Caco-2 (cell line): ENCODE data around the gene RNF166. TPM values are rescaled to one million over a fixed set of nuclear protein-coding genes. Genes with fewer than 3 reads are reported as not detected.

Experiments
- BruUV-seq: library from RNA; stranded (reverse); fragments of 400-500 nt; replicated peaks from 2 replicates; lab custom pipeline; 2021; lab: Mats Ljungman, UMichigan
- CTCF ChIA-PET: fragments of 300-600 bp; sonication (Branson Sonifier 250); formaldehyde crosslinking; loops from one replicate; lab custom pipeline; 2022; ENCODE audit warnings: antibody characterized with exemption; lab: Charles Lee
- POLR2A ChIA-PET: fragments of 300-600 bp; sonication (Branson Sonifier 250); formaldehyde crosslinking; loops from one replicate; lab custom pipeline; 2022; ENCODE audit warnings: antibody characterized with exemption; lab: Charles Lee
- DNase-seq, 2 experiments: peaks; one replicate each; pipeline versions ENCODE4 v3.0.0 to v3.0.0-alpha.2; 2020 to 2022
- H3K27me3 ChIP-seq: replicated peaks from 2 replicates; pipeline ENCODE4 v1.6.0; 2011; ENCODE audit warnings: low read length; ENCODE audit not compliant: control insufficient read depth, insufficient read depth
- H3K36me3 ChIP-seq: 2 replicates; pipeline ENCODE4 v1.5.1; 2011; ENCODE audit warnings: low read length; ENCODE audit not compliant: control insufficient read depth, insufficient read depth
- H3K4me1 ChIP-seq: fragments of 250-450 bp; sonication (Bioruptor Pico); 2 replicates; pipeline ENCODE4 v1.5.1; 2020; ENCODE audit warnings: mild to moderate bottlenecking
- H3K4me3 ChIP-seq: 2 replicates; pipeline ENCODE4 v1.5.1; 2011; ENCODE audit warnings: low read depth, mild to moderate bottlenecking, control low read depth, low read length
- H3K9me3 ChIP-seq: fragments of 250-450 bp; sonication (Bioruptor Pico); 2 replicates; pipeline ENCODE4 v1.5.1; 2020; ENCODE audit warnings: mild to moderate bottlenecking, moderate library complexity
- H3K27ac Mint-ChIP-seq: one replicate; pipeline ENCODE4 v1.8.0; 2022; ENCODE audit warnings: mixed read lengths; ENCODE audit not compliant: unreplicated experiment
- H3K27me3 Mint-ChIP-seq: one replicate; pipeline ENCODE4 v1.8.0; 2022; ENCODE audit warnings: mixed read lengths; ENCODE audit not compliant: insufficient read depth, unreplicated experiment
- H3K36me3 Mint-ChIP-seq: one replicate; pipeline ENCODE4 v1.8.0; 2022; ENCODE audit warnings: mild to moderate bottlenecking, mixed read lengths; ENCODE audit not compliant: insufficient read depth, unreplicated experiment
- H3K4me1 Mint-ChIP-seq: one replicate; pipeline ENCODE4 v1.8.0; 2022; ENCODE audit warnings: low read depth, mixed read lengths; ENCODE audit not compliant: unreplicated experiment
- H3K4me3 Mint-ChIP-seq: one replicate; pipeline ENCODE4 v1.8.0; 2022; ENCODE audit warnings: mild to moderate bottlenecking, moderate library complexity, mixed read lengths; ENCODE audit not compliant: unreplicated experiment
- H3K9me3 Mint-ChIP-seq: one replicate; pipeline ENCODE4 v1.8.0; 2022; ENCODE audit warnings: mixed read lengths; ENCODE audit not compliant: unreplicated experiment
- CTCF ChIP-seq, 2 experiments: fragments of 200-600 bp in 1 of 2; IDR thresholded peaks; 1 replicate in 1 of 2; 2 replicates in 1 of 2; pipeline versions ENCODE4 v1.5.1 to v1.8.0; 2011 to 2022; ENCODE audit warnings: antibody characterized with exemption in 1 of 2, control low read depth in 1 of 2, inconsistent platforms in 1 of 2, low read depth in 1 of 2, low read length in 1 of 2, mild to moderate bottlenecking in 1 of 2, moderate library complexity in 1 of 2; ENCODE audit not compliant: insufficient read depth in 1 of 2, severe bottlenecking in 1 of 2, unreplicated experiment in 1 of 2
- intact Hi-C: fragments of 100-400 bp; cut with micrococcal nuclease; formaldehyde crosslinking; loops from one replicate; pipeline ENCODE4 v1.10.0; 2022; ENCODE audit not compliant: unreplicated experiment
- total RNA-seq: library from RNA; stranded (reverse); gene quantifications from 2 replicates; pipeline ENCODE4 v1.2.3, GENCODE V29; 2022

The RNF166 gene
- total RNA-seq, 1 experiment from 2014 or later, result 37.3 TPM

- POLR2A ChIA-PET, result no interaction called here
- CTCF ChIA-PET, result no interaction called here
- H3K27ac Mint-ChIP-seq, result no peak overlapping the region
- Histone ChIP-seq H3K4me3 (no peak overlapping the region), H3K36me3 (no peaks in the 10 kb centered on the region; the same call in 1 of the 2 replicates), H3K4me1 (no peaks in the 10 kb centered on the region), H3K9me3 (no peaks in the 10 kb centered on the region), H3K27me3 (no peaks in the 10 kb centered on the region)
- no peak for TF ChIP-seq CTCF (IDR thresholded peaks at IDR 0.05; ENCODE audit: insufficient read depth in 1 of 2, low read depth in 1 of 2, low read length in 1 of 2, severe bottlenecking in 1 of 2, unreplicated experiment in 1 of 2)
- no peaks in the 10 kb centered on the region for H3K27me3 Mint-ChIP-seq
- no peaks in the 10 kb centered on the region for H3K4me1 Mint-ChIP-seq
- H3K36me3 Mint-ChIP-seq, result peaks cover 32% of the 10 kb centered on the region
- no peak overlapping the region for H3K4me3 Mint-ChIP-seq
- DNase-seq, result no peak
- intact Hi-C loops, result no loop called here
- H3K9me3 Mint-ChIP-seq, result no peaks in the 10 kb centered on the region
- no TSS peak for BruUV-seq
Observed at GRCh38 chr16:88752386-88753002, 46.3 kb upstream of the RNF166 start.

- intact Hi-C loops, result no loop called here
- DNase-seq, result no peak
- POLR2A ChIA-PET, result no interaction called here
- peaks cover 31% of the 10 kb centered on the region for H3K36me3 Mint-ChIP-seq
- no peaks in the 10 kb centered on the region for H3K27me3 Mint-ChIP-seq
- no peaks in the 10 kb centered on the region for H3K9me3 Mint-ChIP-seq
- no peak overlapping the region for H3K4me3 Mint-ChIP-seq
- Histone ChIP-seq H3K4me3 (no peak overlapping the region), H3K9me3 (no peaks in the 10 kb centered on the region), H3K4me1 (no peaks in the 10 kb centered on the region; the same call in 1 of the 2 replicates), H3K27me3 (no peaks in the 10 kb centered on the region), H3K36me3 (no peaks in the 10 kb centered on the region; the same call in 1 of the 2 replicates)
- H3K27ac Mint-ChIP-seq, result no peak overlapping the region
- no peak for TF ChIP-seq CTCF (IDR thresholded peaks at IDR 0.05; ENCODE audit: insufficient read depth in 1 of 2, low read depth in 1 of 2, low read length in 1 of 2, severe bottlenecking in 1 of 2, unreplicated experiment in 1 of 2)
- CTCF ChIA-PET, result no interaction called here
- H3K4me1 Mint-ChIP-seq, result no peaks in the 10 kb centered on the region
- no TSS peak for BruUV-seq
Observed at GRCh38 chr16:88750854-88751253, 44.6 kb upstream of the RNF166 start.

- no peak for TF ChIP-seq CTCF (IDR thresholded peaks at IDR 0.05; ENCODE audit: insufficient read depth in 1 of 2, low read depth in 1 of 2, low read length in 1 of 2, severe bottlenecking in 1 of 2, unreplicated experiment in 1 of 2)
- Mint-ChIP-seq H3K27ac (no peak overlapping the region), H3K36me3 (peaks cover 33% of the 10 kb centered on the region), H3K4me3 (no peak overlapping the region), H3K9me3 (no peaks in the 10 kb centered on the region), H3K4me1 (no peaks in the 10 kb centered on the region), H3K27me3 (no peaks in the 10 kb centered on the region)
- intact Hi-C loops, result no loop called here
- H3K9me3 ChIP-seq, result no peaks in the 10 kb centered on the region
- BruUV-seq, result no TSS peak
- H3K36me3 ChIP-seq, result no peaks in the 10 kb centered on the region; the same call in 1 of the 2 replicates
- no peak for DNase-seq
- H3K4me1 ChIP-seq, result peaks cover 4% of the 10 kb centered on the region; the same call in 1 of the 2 replicates
- H3K4me3 ChIP-seq, result no peak overlapping the region
- H3K27me3 ChIP-seq, result no peaks in the 10 kb centered on the region
- CTCF ChIA-PET, result interaction anchor here (0.7 kb wide), 1 partner anchor 170 kb away, joined by 3 read pairs; no protein-coding TSS in a partner anchor
- POLR2A ChIA-PET, result no interaction called here
Observed at GRCh38 chr16:88749358-88749757, 43.1 kb upstream of the RNF166 start.
